HepG2 (cell line): ENCODE results near the gene TTC39C. TPM values are rescaled to one million over a fixed set of nuclear protein-coding genes. Genes with fewer than 3 reads are reported as not detected.

ENCODE experiments used
- ATAC-seq: fragments of 200-7000 bp; cut with Tn5 transposase; 3 replicates; pipeline ENCODE4 v1.9.1; 2020; ENCODE audit warnings: mild to moderate bottlenecking, moderate library complexity
- BruUV-seq: library from RNA; stranded (reverse); fragments of 400-500 nt; replicated peaks from 2 replicates; lab custom pipeline; 2021; lab: Mats Ljungman, UMichigan
- CTCF ChIA-PET: fragments of 300-600 bp; formaldehyde crosslinking; extraction: SDS; loops from one replicate; lab custom pipeline; 2021; ENCODE audit warnings: low total read pairs, inconsistent platforms, low intra/inter-chr PET ratio; lab: Yijun Ruan, JAX
- POLR2A ChIA-PET: fragments of 350-600 bp; sonication (Branson Sonifier 250); formaldehyde crosslinking; loops from one replicate; lab custom pipeline; 2020; ENCODE audit warnings: antibody characterized with exemption, inconsistent platforms; lab: Yijun Ruan, JAX
- DNase-seq: peaks from one replicate; pipeline ENCODE4 v3.0.0-alpha.2; 2015; ENCODE audit warnings: low spot score
- FAIRE-seq: peaks from 3 replicates; lab custom pipeline; 2011; peaks lifted over from hg19 to GRCh38; lab: Jason Lieb, UNC
- H2AFZ ChIP-seq: one replicate; pipeline ENCODE4 v1.6.1; 2011; ENCODE audit warnings: low read length, inconsistent platforms
- H3K27ac ChIP-seq: fragments of 300-600 bp; 3 replicates; pipeline ENCODE4 v1.8.0; 2011; ENCODE audit warnings: mixed run types, mild to moderate bottlenecking, mixed read lengths, low read length, inconsistent platforms; ENCODE audit not compliant: insufficient read depth; ENCODE audit errors: extremely low read length
- H3K27me3 ChIP-seq, 2 experiments: fragments of 200-600 bp in 1 of 2; 2 replicates in 1 of 2; 3 replicates in 1 of 2; pipeline versions ENCODE4 v1.6.0 to v1.8.0; 2011; ENCODE audit warnings: low read length in 2 of 2, mild to moderate bottlenecking in 2 of 2, moderate library complexity in 2 of 2, inconsistent platforms in 1 of 2; ENCODE audit not compliant: insufficient read depth in 2 of 2, control insufficient read depth in 1 of 2
- H3K36me3 ChIP-seq, 2 experiments: fragments of 200-600 bp in 1 of 2; replicated peaks in 1 of 2; 2 replicates in 1 of 2; 3 replicates in 1 of 2; pipeline versions ENCODE4 v1.5.1 to v1.8.0; 2011; ENCODE audit warnings: low read length in 2 of 2, inconsistent platforms in 1 of 2; ENCODE audit not compliant: insufficient read depth in 2 of 2, control insufficient read depth in 1 of 2
- H3K4me1 ChIP-seq: 2 replicates; pipeline ENCODE4 v1.5.1; 2012; ENCODE audit warnings: low read length, inconsistent platforms; ENCODE audit not compliant: insufficient read depth
- H3K4me2 ChIP-seq: 2 replicates; pipeline ENCODE4 v1.6.0; 2011; ENCODE audit warnings: low read depth, low read length, inconsistent platforms
- H3K4me3 ChIP-seq, 3 experiments: fragments of 200-600 bp in 1 of 3; sonication (generic), shearing (Covaris generic) in 1 of 3; replicated peaks in 1 of 3; 2 replicates each; pipeline ENCODE4 v1.5.1; 2011 to 2016; ENCODE audit warnings: low read length in 3 of 3, inconsistent platforms in 2 of 3, low read depth in 2 of 3, mild to moderate bottlenecking in 2 of 3, control low read depth in 1 of 3, mixed read lengths in 1 of 3; ENCODE audit not compliant: insufficient read depth in 1 of 3
- H3K79me2 ChIP-seq: one replicate; pipeline ENCODE4 v1.6.1; 2011; ENCODE audit warnings: low read length, inconsistent platforms; ENCODE audit not compliant: insufficient read depth
- H3K9ac ChIP-seq: 2 replicates; pipeline ENCODE4 v1.6.0; 2011; ENCODE audit warnings: mild to moderate bottlenecking, low read depth, low read length, inconsistent platforms; ENCODE audit not compliant: insufficient read depth
- H3K9me3 ChIP-seq: 2 replicates; pipeline ENCODE4 v1.5.1; 2012; ENCODE audit warnings: mild to moderate bottlenecking, low read length
- H4K20me1 ChIP-seq: 2 replicates; pipeline ENCODE4 v1.6.0; 2011; ENCODE audit warnings: inconsistent platforms, mild to moderate bottlenecking, low read length, moderate library complexity; ENCODE audit not compliant: insufficient read depth
- CC2D1A ChIP-seq: sonication (generic); formaldehyde crosslinking; IDR thresholded peaks from 2 replicates; pipeline ENCODE4 v1.8.1; 2023; ENCODE audit warnings: mild to moderate bottlenecking, missing genetic modification reagents
- CREM ChIP-seq, 2 experiments: sonication (generic) in 1 of 2; formaldehyde crosslinking in 1 of 2; IDR thresholded peaks; 2 replicates each; pipeline versions ENCODE4 v1.4.0 to v1.6.1; 2016 to 2020; ENCODE audit warnings: antibody characterized with exemption in 1 of 2, mild to moderate bottlenecking in 1 of 2, missing genetic modification reagents in 1 of 2
- HIC2 ChIP-seq: sonication (generic); formaldehyde crosslinking; IDR thresholded peaks from 2 replicates; pipeline ENCODE4 v1.9.0; 2022; ENCODE audit warnings: low read depth, missing genetic modification reagents
- NAIF1 ChIP-seq: sonication (generic); formaldehyde crosslinking; IDR thresholded peaks from 2 replicates; pipeline ENCODE4 v1.5.0; 2020; ENCODE audit warnings: mild to moderate bottlenecking, missing genetic modification reagents, borderline replicate concordance
- RNF2 ChIP-seq: fragments of 450-650 bp; conservative IDR thresholded peaks from 2 replicates; pipeline ENCODE4 v1.6.1; 2016; ENCODE audit warnings: low read depth
- SNAPC2 ChIP-seq: sonication (generic); formaldehyde crosslinking; IDR thresholded peaks from 2 replicates; pipeline ENCODE4 v1.8.1; 2022; ENCODE audit warnings: mild to moderate bottlenecking, missing genetic modification reagents
- ZNF160 ChIP-seq: sonication (generic); formaldehyde crosslinking; IDR thresholded peaks from 2 replicates; pipeline ENCODE4 v1.8.0; 2022; ENCODE audit warnings: mild to moderate bottlenecking, inconsistent platforms, missing genetic modification reagents
- ZNF225 ChIP-seq: sonication (generic); formaldehyde crosslinking; IDR thresholded peaks from 2 replicates; pipeline ENCODE4 v1.4.0; 2020; ENCODE audit warnings: mild to moderate bottlenecking, missing genetic modification reagents
- ZNF510 ChIP-seq: sonication (generic); formaldehyde crosslinking; IDR thresholded peaks from 2 replicates; pipeline ENCODE4 v1.4.0; 2020; ENCODE audit warnings: low read depth, mild to moderate bottlenecking, missing genetic modification reagents
- ZNF816 ChIP-seq: sonication (generic); formaldehyde crosslinking; IDR thresholded peaks from 2 replicates; pipeline ENCODE4 v1.8.0; 2022; ENCODE audit warnings: missing genetic modification reagents, mild to moderate bottlenecking, borderline replicate concordance
- in situ Hi-C: cut with HindIII; loops from 2 replicates; pipeline ENCODE4 v1.10.0; 2017; ENCODE audit warnings: low pct_unique_long_range_greater_than_20kb; ENCODE audit not compliant: extremely low pct_ligation_motif_present
- intact Hi-C: fragments of 100-400 bp; cut with micrococcal nuclease; formaldehyde crosslinking; loops from one replicate; pipeline ENCODE4 v1.10.0; 2022; ENCODE audit not compliant: unreplicated experiment
- polyA plus RNA-seq, 8 experiments: library from polyadenylated mRNA; depleted of rRNA in 3 of 8; stranded (reverse) in 7 of 8; unstranded in 1 of 8; fragments of >200 nt; fragmentation: Illumina TruSeq in 4 of 8; extraction: Trizol in 4 of 8; gene quantifications; 2 replicates each; pipeline versions ENCODE4 v1.2.1 to v1.2.3, GENCODE V29; 2011 to 2016; ENCODE audit warnings: low read depth in 4 of 8, missing spikeins in 1 of 8, mixed read lengths in 1 of 8; ENCODE audit not compliant: insufficient read depth in 1 of 8
- total RNA-seq, 5 experiments: library from RNA; depleted of rRNA; stranded (reverse); fragments of >200 nt; fragmentation: Illumina TruSeq; extraction: Trizol; gene quantifications; 2 replicates each; pipeline ENCODE4 v1.2.3, GENCODE V29; 2016; ENCODE audit warnings: low read depth in 1 of 5
- TF ChIP-seq, protein P1 (sequence below): sonication (generic); formaldehyde crosslinking; IDR thresholded peaks from 2 replicates; pipeline ENCODE4 v1.9.0; 2021; ENCODE audit warnings: missing genetic modification reagents, borderline replicate concordance
- TF ChIP-seq, protein P2 (sequence below): sonication (generic); formaldehyde crosslinking; IDR thresholded peaks from 2 replicates; pipeline ENCODE4 v1.8.0; 2022; ENCODE audit warnings: mild to moderate bottlenecking, missing genetic modification reagents, moderate library complexity
- TF ChIP-seq, protein P3 (sequence below): sonication (generic); formaldehyde crosslinking; IDR thresholded peaks from 2 replicates; pipeline ENCODE4 v1.8.1; 2023; ENCODE audit warnings: missing genetic modification reagents, inconsistent platforms, borderline replicate concordance
- TF ChIP-seq, protein P4 (sequence below): fragments of 450-650 bp; IDR thresholded peaks from 2 replicates; pipeline ENCODE4 v1.6.1; 2017

TTC39C gene
- total and polyA plus RNA-seq, 2 of the 13 experiments (the other 11 are each of a cell fraction or from before 2014, with no cell fraction given), result 19.1 to 25.9 TPM

DNA sequence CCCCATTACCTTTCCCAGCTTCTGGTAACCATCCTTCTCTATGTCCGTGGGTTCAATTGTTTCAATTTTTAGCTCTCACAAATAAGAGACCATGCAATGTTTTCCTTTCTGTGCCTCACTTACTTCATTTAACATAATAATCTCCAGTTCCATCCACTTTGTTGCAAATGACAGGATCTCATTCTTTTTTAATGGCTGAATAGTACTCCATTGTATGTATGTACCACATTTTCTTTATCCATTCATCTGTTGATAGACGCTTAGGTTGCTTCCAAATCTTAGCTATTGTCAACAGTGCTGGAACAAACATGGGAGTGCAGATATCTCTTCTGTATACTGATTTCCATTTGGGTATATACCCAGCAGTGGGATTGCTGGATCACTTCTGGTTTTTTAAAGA, 126.1 kb downstream of the TTC39C start (continued):
- TF ChIP-seq, protein P1, sequence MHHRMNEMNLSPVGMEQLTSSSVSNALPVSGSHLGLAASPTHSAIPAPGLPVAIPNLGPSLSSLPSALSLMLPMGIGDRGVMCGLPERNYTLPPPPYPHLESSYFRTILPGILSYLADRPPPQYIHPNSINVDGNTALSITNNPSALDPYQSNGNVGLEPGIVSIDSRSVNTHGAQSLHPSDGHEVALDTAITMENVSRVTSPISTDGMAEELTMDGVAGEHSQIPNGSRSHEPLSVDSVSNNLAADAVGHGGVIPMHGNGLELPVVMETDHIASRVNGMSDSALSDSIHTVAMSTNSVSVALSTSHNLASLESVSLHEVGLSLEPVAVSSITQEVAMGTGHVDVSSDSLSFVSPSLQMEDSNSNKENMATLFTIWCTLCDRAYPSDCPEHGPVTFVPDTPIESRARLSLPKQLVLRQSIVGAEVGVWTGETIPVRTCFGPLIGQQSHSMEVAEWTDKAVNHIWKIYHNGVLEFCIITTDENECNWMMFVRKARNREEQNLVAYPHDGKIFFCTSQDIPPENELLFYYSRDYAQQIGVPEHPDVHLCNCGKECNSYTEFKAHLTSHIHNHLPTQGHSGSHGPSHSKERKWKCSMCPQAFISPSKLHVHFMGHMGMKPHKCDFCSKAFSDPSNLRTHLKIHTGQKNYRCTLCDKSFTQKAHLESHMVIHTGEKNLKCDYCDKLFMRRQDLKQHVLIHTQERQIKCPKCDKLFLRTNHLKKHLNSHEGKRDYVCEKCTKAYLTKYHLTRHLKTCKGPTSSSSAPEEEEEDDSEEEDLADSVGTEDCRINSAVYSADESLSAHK, result no peak

GRCh38 chr18:24142376-24142775, 127.8 kb downstream of the TTC39C start:
- Histone ChIP-seq H2AFZ (no peak overlapping the region), H3K9ac (no peak overlapping the region), H3K27ac (no peak overlapping the region), H3K4me3 (no peak overlapping the region), H3K36me3 (no peaks in the 10 kb centered on the region)
- POLR2A ChIA-PET, result no interaction called here
- TF ChIP-seq, protein P2, sequence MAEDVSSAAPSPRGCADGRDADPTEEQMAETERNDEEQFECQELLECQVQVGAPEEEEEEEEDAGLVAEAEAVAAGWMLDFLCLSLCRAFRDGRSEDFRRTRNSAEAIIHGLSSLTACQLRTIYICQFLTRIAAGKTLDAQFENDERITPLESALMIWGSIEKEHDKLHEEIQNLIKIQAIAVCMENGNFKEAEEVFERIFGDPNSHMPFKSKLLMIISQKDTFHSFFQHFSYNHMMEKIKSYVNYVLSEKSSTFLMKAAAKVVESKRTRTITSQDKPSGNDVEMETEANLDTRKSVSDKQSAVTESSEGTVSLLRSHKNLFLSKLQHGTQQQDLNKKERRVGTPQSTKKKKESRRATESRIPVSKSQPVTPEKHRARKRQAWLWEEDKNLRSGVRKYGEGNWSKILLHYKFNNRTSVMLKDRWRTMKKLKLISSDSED, result no peak
- TF ChIP-seq CC2D1A (CRISPR knock-in tag) (no peak), ZNF510 (CRISPR knock-in tag) (no peak), RNF2 (no peak), HIC2 (no peak), CREM (IDR thresholded peaks at IDR 0.05) (no peak), CREM (CRISPR knock-in tag; IDR thresholded peaks at IDR 0.05) (no peak), ZNF225 (CRISPR knock-in tag) (no peak), ZNF816 (CRISPR knock-in tag) (no peak), ZNF160 (CRISPR knock-in tag) (no peak), SNAPC2 (CRISPR knock-in tag) (no peak), NAIF1 (CRISPR knock-in tag) (no peak)
- TF ChIP-seq, protein P3, sequence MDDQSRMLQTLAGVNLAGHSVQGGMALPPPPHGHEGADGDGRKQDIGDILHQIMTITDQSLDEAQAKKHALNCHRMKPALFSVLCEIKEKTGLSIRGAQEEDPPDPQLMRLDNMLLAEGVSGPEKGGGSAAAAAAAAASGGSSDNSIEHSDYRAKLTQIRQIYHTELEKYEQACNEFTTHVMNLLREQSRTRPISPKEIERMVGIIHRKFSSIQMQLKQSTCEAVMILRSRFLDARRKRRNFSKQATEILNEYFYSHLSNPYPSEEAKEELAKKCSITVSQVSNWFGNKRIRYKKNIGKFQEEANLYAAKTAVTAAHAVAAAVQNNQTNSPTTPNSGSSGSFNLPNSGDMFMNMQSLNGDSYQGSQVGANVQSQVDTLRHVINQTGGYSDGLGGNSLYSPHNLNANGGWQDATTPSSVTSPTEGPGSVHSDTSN, result no peak
- TF ChIP-seq, protein P4, sequence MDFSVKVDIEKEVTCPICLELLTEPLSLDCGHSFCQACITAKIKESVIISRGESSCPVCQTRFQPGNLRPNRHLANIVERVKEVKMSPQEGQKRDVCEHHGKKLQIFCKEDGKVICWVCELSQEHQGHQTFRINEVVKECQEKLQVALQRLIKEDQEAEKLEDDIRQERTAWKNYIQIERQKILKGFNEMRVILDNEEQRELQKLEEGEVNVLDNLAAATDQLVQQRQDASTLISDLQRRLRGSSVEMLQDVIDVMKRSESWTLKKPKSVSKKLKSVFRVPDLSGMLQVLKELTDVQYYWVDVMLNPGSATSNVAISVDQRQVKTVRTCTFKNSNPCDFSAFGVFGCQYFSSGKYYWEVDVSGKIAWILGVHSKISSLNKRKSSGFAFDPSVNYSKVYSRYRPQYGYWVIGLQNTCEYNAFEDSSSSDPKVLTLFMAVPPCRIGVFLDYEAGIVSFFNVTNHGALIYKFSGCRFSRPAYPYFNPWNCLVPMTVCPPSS, result no peak
- TF ChIP-seq, all 625 proteins: peak for 0
- H3K27me3 ChIP-seq, result 0 out of 5 replicates have a peak, but pooled peaks cover 0 to 3% of the 10 kb centered on the region in 2 experiments
- H4K20me1 ChIP-seq, result no peaks in the 10 kb centered on the region
- H3K4me1 ChIP-seq, result peaks cover 9% of the 10 kb centered on the region
- in situ Hi-C loops, result no loop called here
- ATAC-seq, result no peak
- CTCF ChIA-PET, result no interaction called here
- BruUV-seq, result no TSS peak
- FAIRE-seq, result no peak
- no peaks in the 10 kb centered on the region for H3K79me2 ChIP-seq
- DNase-seq, result no peak
- H3K4me2 ChIP-seq, result no peak overlapping the region
- intact Hi-C loops, result no loop called here
- H3K9me3 ChIP-seq, result no peaks in the 10 kb centered on the region
